PC-9 (cell line): ENCODE data around the gene LYST.

Experiments
- CTCF ChIP-seq: fragments of 200-600 bp; sonication (generic); conservative IDR thresholded peaks from 2 replicates; pipeline ENCODE4 v1.6.1; 2017; ENCODE audit warnings: mixed run types, antibody characterized with exemption, mild to moderate bottlenecking, moderate library complexity
- EZH2 ChIP-seq: fragments of 200-600 bp; sonication (generic); IDR thresholded peaks from 2 replicates; pipeline ENCODE4 v1.8.0; 2017; ENCODE audit warnings: antibody characterized with exemption, low read depth

DNA sequence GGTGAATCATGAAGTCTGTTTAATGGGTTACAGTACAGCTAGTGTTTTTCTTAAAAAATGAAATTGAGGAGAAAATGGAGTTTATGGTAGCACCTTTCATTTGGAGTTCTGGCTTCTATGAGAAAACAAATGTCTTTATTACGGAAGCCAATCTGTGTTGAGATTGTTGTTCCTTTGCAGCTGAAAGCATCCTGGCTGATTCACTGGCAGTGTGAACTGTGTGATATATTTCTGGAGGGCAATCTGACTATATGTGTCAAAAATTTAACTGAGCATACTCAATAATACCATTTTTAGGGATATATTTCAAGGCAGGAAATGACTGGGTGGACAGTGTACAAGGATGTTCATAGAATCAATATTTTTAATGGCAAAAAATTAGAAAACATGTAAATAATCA, 46.6 kb upstream of the LYST start:
- TF ChIP-seq CTCF (no peak), EZH2 (no peak)
